ENCODE results near the gene KRTAP9-1. TPM values are rescaled to one million over a fixed set of nuclear protein-coding genes. Genes with fewer than 3 reads are reported as not detected.
"Not testable (repeated sequence)": the region's sequence is repeated elsewhere in the genome, so short reads cannot be mapped to it uniquely, and the experiment has no call there.

KRTAP9-1 gene
- total RNA-seq, 1 experiment from 2014 or later = not detected

DNA sequence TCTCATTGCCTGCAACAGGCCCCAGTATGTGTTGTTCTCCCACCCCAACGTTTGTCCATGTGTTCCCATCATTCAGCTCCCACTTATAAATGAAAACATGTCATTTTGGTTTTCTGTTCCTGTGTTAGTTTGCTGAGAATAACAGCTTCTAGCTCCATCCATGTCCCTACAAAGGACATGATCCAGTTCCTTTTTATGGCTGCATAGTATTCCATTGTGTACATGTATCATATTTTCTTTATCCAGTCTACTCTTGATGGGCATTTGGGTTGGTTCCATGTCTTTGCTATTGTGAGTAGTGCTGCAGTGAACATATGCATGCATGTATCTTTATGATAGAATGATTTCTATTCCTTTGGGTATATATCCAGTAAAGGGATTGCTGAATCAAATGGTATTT lies 26.0 kb downstream of the KRTAP9-1 start:
- Mint-ChIP-seq H3K27me3 (ENCODE audit: insufficient read depth, unreplicated experiment) (no peaks in the 10 kb centered on the region), H3K9me3 (ENCODE audit: unreplicated experiment) (no peaks in the 10 kb centered on the region), H3K27ac (ENCODE audit: unreplicated experiment) (no peak overlapping the region), H3K4me3 (ENCODE audit: unreplicated experiment) (no peak overlapping the region), H3K36me3 (ENCODE audit: insufficient read depth, unreplicated experiment) (no peaks in the 10 kb centered on the region), H3K4me1 (ENCODE audit: low read depth, unreplicated experiment) (no peaks in the 10 kb centered on the region)
- H3K4me1 ChIP-seq = no peaks in the 10 kb centered on the region
- ChIA-PET CTCF (interaction anchor here (1.0 kb wide), 1 partner anchor 356 kb away, joined by 3 read pairs; no protein-coding TSS in a partner anchor), POLR2A (no interaction called here)
- 0 out of 2 replicates have a peak, but pooled peaks cover 4% of the 10 kb centered on the region for H3K9me3 ChIP-seq
- intact Hi-C loops (cut with micrococcal nuclease; ENCODE audit: unreplicated experiment) = no loop called here
- no peaks in the 10 kb centered on the region for H3K36me3 ChIP-seq (ENCODE audit: control insufficient read depth, insufficient read depth, low read length)
- H3K27me3 ChIP-seq (replicated peaks; ENCODE audit: control insufficient read depth, insufficient read depth, low read length) = no peaks in the 10 kb centered on the region
- TF ChIP-seq, protein P1, sequence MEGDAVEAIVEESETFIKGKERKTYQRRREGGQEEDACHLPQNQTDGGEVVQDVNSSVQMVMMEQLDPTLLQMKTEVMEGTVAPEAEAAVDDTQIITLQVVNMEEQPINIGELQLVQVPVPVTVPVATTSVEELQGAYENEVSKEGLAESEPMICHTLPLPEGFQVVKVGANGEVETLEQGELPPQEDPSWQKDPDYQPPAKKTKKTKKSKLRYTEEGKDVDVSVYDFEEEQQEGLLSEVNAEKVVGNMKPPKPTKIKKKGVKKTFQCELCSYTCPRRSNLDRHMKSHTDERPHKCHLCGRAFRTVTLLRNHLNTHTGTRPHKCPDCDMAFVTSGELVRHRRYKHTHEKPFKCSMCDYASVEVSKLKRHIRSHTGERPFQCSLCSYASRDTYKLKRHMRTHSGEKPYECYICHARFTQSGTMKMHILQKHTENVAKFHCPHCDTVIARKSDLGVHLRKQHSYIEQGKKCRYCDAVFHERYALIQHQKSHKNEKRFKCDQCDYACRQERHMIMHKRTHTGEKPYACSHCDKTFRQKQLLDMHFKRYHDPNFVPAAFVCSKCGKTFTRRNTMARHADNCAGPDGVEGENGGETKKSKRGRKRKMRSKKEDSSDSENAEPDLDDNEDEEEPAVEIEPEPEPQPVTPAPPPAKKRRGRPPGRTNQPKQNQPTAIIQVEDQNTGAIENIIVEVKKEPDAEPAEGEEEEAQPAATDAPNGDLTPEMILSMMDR (IDR thresholded peaks at IDR 0.05; ENCODE audit: insufficient read depth in 1 of 2, low read depth in 1 of 2, low read length in 1 of 2, severe bottlenecking in 1 of 2, unreplicated experiment in 1 of 2) = no peak
- no TSS peak for BruUV-seq (replicated peaks)
- H3K4me3 ChIP-seq (ENCODE audit: low read depth, low read length) = no peak overlapping the region
- DNase-seq = no peak

DNA sequence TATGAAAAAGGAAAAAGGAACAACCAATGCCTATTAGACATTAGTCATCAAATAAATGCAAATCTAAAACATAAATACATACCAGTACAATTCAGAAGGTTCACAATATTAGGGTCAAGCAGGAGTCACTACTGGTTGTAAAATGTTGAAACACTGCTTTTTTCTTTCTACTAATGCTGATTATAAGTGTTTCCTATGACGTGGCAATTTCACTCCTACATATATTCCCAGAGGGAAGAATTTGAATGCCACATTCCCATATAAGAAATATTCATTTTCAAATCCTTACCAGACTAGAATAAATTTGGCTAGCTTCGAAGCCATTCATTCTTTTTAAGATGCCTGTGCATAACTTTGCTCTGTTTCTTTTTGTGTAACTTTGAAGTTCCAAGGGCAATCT lies 34.1 kb downstream of the KRTAP9-1 start:
- no peak overlapping the region for H3K4me3 Mint-ChIP-seq (ENCODE audit: unreplicated experiment)
- no peak overlapping the region for H3K4me3 ChIP-seq (ENCODE audit: low read depth, low read length)
- H3K4me1 ChIP-seq = no peaks in the 10 kb centered on the region
- DNase-seq = no peak
- no peaks in the 10 kb centered on the region for H3K4me1 Mint-ChIP-seq (ENCODE audit: low read depth, unreplicated experiment)
- intact Hi-C loops (cut with micrococcal nuclease; ENCODE audit: unreplicated experiment) = no loop called here
- no peaks in the 10 kb centered on the region for H3K36me3 Mint-ChIP-seq (ENCODE audit: insufficient read depth, unreplicated experiment)
- no peaks in the 10 kb centered on the region for H3K27me3 ChIP-seq (replicated peaks; ENCODE audit: control insufficient read depth, insufficient read depth, low read length)
- H3K9me3 ChIP-seq = 0 out of 2 replicates have a peak, but pooled peaks cover 4% of the 10 kb centered on the region
- BruUV-seq (replicated peaks) = no TSS peak
- ChIA-PET POLR2A (no interaction called here), CTCF (no interaction called here)
- H3K36me3 ChIP-seq (ENCODE audit: control insufficient read depth, insufficient read depth, low read length) = no peaks in the 10 kb centered on the region
- no peak overlapping the region for H3K27ac Mint-ChIP-seq (ENCODE audit: unreplicated experiment)
- no peaks in the 10 kb centered on the region for H3K27me3 Mint-ChIP-seq (ENCODE audit: insufficient read depth, unreplicated experiment)
- TF ChIP-seq, protein P1 (IDR thresholded peaks at IDR 0.05; ENCODE audit: insufficient read depth in 1 of 2, low read depth in 1 of 2, low read length in 1 of 2, severe bottlenecking in 1 of 2, unreplicated experiment in 1 of 2) = no peak
- H3K9me3 Mint-ChIP-seq (ENCODE audit: unreplicated experiment) = no peaks in the 10 kb centered on the region

DNA sequence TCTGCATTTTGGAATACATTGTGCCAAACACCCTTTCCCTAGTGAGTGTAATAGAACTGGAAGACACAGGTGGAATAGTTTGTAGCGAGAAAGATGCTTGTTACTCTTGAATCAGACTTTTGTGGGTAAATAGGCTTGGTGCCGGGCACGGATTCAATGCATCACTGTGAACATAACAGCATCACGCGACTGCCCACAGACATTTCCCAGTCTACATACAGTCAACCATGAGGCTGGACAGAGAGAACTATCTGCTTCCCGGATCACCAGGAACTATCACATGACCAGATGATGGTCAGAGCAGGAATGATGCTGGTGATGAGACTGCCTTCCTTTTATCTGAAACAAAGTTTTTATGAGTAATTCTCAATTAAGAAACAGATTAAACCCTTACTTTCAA lies 36.4 kb downstream of the KRTAP9-1 start:
- Mint-ChIP-seq H3K27me3 (ENCODE audit: insufficient read depth, unreplicated experiment) (no peaks in the 10 kb centered on the region), H3K27ac (ENCODE audit: unreplicated experiment) (no peak overlapping the region), H3K4me1 (ENCODE audit: low read depth, unreplicated experiment) (no peaks in the 10 kb centered on the region), H3K9me3 (ENCODE audit: unreplicated experiment) (no peaks in the 10 kb centered on the region), H3K36me3 (ENCODE audit: insufficient read depth, unreplicated experiment) (no peaks in the 10 kb centered on the region), H3K4me3 (ENCODE audit: unreplicated experiment) (no peak overlapping the region)
- no peaks in the 10 kb centered on the region for H3K9me3 ChIP-seq
- ChIA-PET CTCF (no interaction called here), POLR2A (no interaction called here)
- H3K4me3 ChIP-seq (ENCODE audit: low read depth, low read length) = no peak overlapping the region
- intact Hi-C loops (cut with micrococcal nuclease; ENCODE audit: unreplicated experiment) = no loop called here
- BruUV-seq (replicated peaks) = no TSS peak
- H3K36me3 ChIP-seq (ENCODE audit: control insufficient read depth, insufficient read depth, low read length) = no peaks in the 10 kb centered on the region
- no peak for DNase-seq
- H3K27me3 ChIP-seq (replicated peaks; ENCODE audit: control insufficient read depth, insufficient read depth, low read length) = no peaks in the 10 kb centered on the region
- TF ChIP-seq, protein P1 (IDR thresholded peaks at IDR 0.05; ENCODE audit: insufficient read depth in 1 of 2, low read depth in 1 of 2, low read length in 1 of 2, severe bottlenecking in 1 of 2, unreplicated experiment in 1 of 2) = no peak
- no peaks in the 10 kb centered on the region for H3K4me1 ChIP-seq

DNA sequence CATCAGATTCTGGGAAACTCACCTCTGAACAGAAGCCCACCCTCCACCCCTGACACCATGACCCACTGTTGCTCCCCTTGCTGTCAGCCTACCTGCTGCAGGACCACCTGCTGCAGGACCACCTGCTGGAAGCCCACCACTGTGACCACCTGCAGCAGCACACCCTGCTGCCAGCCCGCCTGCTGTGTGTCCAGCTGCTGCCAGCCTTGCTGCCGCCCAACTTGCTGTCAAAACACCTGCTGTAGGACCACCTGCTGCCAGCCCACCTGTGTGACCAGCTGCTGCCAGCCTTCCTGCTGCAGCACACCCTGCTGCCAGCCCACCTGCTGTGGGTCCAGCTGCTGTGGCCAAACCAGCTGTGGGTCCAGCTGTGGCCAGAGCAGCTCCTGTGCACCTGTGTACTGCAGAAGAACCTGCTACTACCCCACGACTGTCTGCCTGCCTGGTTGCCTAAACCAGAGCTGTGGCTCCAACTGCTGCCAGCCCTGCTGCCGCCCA lies 37.0 kb downstream of the KRTAP9-1 start, which contains the start of gene KRTAP9-2:
KRTAP9-2 (plus strand) TSS at position 51 of the 498 bp plus-strand sequence; CDS start at position 58, 7 bp downstream.
- H3K4me1 ChIP-seq; intact Hi-C loops (cut with micrococcal nuclease; ENCODE audit: unreplicated experiment); H3K27me3 ChIP-seq (replicated peaks; ENCODE audit: control insufficient read depth, insufficient read depth, low read length); DNase-seq; H3K9me3 Mint-ChIP-seq (ENCODE audit: unreplicated experiment); BruUV-seq (replicated peaks); H3K4me1 Mint-ChIP-seq (ENCODE audit: low read depth, unreplicated experiment); CTCF ChIA-PET; H3K36me3 ChIP-seq (ENCODE audit: control insufficient read depth, insufficient read depth, low read length); H3K9me3 ChIP-seq; H3K27me3 Mint-ChIP-seq (ENCODE audit: insufficient read depth, unreplicated experiment); H3K4me3 Mint-ChIP-seq (ENCODE audit: unreplicated experiment); POLR2A ChIA-PET; H3K27ac Mint-ChIP-seq (ENCODE audit: unreplicated experiment); H3K4me3 ChIP-seq (ENCODE audit: low read depth, low read length); H3K36me3 Mint-ChIP-seq (ENCODE audit: insufficient read depth, unreplicated experiment): not testable (repeated sequence)
